HG02943 (cell line): ENCODE measurements around the gene IGSF9B.

ENCODE experiments used
- ATAC-seq: cut with Tn5 transposase; IDR thresholded peaks from one replicate; pipeline ENCODE4 v1.9.1; 2021; ENCODE audit warnings: mild to moderate bottlenecking, low read depth, moderate library complexity; ENCODE audit not compliant: unreplicated experiment

Gene IGSF9B

GRCh38 chr11:133961890-133962289 lies 5.1 kb upstream of the IGSF9B start:
- ATAC-seq: no peak

DNA sequence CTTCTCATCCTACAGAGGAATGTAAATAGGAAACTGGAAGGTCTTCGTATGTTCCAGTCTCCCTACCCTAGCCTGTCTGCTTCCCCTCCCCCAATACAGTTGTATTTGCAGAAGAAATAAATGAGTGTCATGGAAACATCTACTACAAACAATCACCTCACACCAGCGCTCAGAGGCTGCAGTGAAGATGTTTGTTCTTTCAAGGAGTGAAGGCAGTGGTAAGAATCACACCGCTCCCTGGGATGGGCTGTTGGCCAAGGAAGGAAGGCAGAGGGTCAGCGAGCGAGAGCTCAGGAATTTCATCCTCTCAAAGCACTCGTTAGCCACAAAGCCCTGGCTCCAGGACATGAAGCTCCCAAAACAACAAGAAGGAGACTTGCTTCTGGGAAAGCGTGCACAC lies 1.1 kb upstream of the IGSF9B start:
- no peak for ATAC-seq

DNA sequence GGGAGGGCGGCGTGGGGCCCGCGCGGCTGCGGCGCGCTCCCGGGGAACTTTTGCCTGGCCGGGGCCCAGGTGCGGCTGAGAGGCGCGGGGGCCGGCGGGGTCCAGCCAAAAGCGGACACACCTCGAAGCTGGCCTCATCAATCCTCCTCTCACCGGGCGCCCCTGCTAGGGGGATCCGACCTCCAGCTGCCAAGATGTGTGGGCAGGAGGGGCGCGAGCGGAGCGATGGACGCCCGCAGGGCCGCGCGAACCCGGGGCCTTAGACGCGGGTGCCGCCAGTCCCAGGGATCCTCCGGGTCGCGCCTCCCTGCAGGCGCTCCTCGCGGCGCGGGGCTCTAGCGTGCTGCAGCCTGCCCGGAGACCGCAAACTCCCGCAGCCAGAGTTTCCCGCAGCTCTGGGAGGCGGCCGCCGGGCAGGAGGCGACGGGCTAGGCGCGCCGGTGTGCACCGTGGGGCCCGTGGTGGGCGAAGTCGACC lies 785 bp downstream of the IGSF9B start:
- ATAC-seq: no peak

DNA sequence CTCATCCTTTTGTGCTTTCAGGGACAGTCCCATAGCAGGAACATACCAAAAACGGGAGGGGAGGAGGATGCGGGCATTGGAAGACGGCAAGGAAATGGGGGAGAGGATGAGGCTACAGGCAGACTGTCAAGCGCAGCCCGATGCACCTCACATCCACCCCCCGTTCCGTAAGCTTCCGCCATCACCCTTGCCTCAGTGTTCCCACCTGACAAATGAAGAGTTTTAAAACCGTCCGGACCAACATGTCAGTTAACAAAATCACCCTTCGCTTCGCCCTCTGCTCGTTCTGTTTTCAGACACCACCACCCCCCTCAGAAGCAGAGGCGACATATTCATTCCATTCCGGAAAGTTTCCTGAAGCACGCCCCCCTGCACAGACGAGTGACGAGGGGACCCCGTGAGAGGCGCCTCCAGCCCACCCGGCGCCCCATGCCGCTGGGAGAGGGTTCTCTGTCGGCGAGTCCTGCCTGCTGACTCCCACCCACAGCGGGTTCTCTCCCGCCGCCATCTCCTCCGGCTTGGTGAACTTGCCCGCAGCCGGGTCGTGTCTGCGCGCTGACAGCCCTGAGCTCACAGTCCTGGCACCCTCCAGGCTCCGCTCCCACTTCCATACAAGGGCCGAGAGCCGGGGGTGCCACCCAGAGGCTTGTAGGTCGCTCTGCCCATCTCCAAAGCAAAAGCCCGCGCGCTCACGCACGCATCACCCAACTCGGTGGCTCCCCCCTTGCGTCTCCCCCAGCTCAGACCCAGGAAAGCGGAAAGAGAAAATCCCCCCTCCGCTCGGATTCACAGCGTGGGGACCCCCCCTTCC lies 1.5 kb downstream of the IGSF9B start:
- no peak for ATAC-seq

DNA sequence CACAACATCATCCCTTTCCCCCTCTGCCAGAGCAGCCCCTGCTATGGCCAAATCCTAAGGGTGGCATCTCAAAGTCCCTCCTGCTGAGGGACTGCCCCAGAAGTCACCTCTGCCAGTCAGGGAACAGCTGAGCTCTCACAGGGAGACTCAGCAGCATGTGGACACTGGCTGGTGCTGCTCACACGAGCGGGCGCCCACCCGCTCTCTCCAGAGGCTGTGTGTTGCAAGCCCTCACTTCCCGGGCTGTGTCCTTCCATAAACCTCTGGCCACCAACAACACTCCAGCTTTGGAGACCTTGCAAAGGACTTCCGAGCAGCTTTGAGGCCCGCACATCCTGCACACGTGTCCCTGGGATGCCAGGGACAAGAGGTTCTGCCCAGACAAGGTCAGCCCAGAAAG lies 2.8 kb downstream of the IGSF9B start:
- ATAC-seq: no peak

GRCh38 chr11:133953547-133953946 lies 3.2 kb downstream of the IGSF9B start:
- ATAC-seq: no peak

GRCh38 chr11:133952199-133953190 lies 4.3 kb downstream of the IGSF9B start:
- no peak for ATAC-seq

- no peak for ATAC-seq
Measured at GRCh38 chr11:133951327-133952198, 5.2 kb downstream of the IGSF9B start.

DNA sequence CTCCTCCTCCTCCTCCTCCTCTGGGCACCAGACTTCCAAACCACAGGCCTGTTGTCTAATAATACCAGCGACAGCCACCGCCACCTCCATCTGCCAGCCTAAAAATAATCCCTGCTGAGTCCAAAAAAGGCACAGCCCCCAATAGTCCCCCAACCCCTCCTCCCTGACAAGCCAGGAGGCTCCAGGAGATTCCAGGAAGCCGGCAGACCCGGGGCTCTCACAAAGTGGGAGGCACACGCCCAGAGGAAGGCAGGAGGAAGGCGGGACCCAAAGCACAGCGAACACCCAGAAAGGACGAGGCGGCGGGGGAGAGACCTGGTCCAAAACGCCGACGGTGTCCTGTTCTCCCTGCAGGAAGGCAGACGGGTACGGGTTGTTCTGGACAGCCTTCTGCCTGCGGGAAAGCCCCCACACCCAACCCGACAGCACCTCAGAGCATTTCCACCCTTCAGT lies 5.9 kb downstream of the IGSF9B start:
- ATAC-seq: no peak

- ATAC-seq: no peak
Measured at GRCh38 chr11:133950421-133950820, 6.3 kb downstream of the IGSF9B start.

- no peak for ATAC-seq
Measured at GRCh38 chr11:133949129-133949528, 7.6 kb downstream of the IGSF9B start.

- no peak for ATAC-seq
Measured at GRCh38 chr11:133948711-133949110, 8.1 kb downstream of the IGSF9B start.

DNA sequence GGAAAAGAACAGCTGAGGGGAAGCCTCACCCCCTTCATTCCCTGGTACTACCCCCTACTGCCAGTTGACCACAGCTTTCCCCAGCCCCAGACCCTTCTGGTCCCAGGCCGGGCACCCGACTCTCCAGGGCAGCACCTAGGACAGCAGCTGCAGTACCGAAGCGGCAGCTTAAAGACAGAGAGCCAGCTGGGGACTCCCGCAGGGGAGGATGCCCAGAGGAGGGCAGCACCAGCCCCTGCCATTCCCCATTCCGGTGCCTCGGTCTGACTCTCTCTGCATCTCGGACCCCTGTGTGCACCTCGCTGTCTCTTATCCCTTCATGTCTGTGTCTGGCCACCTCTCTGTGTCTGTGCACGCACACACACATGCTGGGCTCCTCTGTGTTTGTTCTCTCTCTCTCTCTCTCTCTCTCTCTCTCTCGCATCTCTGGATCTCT lies 9.4 kb downstream of the IGSF9B start:
- ATAC-seq: no peak

DNA sequence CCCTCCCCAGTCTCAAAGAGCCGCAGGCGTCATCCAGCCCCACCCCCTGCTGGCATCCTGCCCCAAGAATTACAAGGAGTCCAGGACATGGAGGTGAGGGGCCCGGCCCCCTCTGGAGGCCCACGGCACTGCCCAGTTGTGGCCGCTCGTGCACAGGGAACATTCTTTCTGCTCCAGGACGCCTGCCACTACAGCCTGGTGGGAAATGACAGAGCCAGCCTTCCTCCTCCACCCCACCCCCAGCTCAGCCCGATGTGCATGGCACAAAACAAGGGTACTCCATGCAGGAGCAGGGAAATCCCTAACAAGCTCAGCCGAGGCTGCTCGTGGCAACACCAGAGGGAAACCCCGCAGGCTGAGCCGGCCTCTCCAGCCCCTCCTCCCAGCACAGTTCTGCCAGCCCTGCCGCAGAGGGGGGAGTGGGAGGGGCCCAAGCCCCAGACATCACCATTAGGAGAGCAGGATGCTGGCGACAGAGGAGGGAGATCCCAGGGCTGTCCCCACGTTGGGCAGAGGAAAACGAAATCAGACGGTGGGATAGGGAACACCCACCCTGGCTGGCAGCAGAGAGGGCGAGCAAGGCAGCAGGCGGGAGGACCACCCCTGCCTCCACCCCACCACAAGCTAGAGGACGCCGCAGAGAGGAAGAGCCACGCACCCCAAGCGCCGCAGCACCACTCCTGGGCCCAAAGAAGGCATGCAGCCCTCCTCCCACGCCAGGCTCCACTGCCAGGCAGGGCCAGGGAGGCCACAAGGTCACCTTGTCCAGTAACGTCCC lies 10.0 kb downstream of the IGSF9B start:
- ATAC-seq: no peak

- no peak for ATAC-seq
Measured at GRCh38 chr11:133946051-133946450, 10.7 kb downstream of the IGSF9B start.

DNA sequence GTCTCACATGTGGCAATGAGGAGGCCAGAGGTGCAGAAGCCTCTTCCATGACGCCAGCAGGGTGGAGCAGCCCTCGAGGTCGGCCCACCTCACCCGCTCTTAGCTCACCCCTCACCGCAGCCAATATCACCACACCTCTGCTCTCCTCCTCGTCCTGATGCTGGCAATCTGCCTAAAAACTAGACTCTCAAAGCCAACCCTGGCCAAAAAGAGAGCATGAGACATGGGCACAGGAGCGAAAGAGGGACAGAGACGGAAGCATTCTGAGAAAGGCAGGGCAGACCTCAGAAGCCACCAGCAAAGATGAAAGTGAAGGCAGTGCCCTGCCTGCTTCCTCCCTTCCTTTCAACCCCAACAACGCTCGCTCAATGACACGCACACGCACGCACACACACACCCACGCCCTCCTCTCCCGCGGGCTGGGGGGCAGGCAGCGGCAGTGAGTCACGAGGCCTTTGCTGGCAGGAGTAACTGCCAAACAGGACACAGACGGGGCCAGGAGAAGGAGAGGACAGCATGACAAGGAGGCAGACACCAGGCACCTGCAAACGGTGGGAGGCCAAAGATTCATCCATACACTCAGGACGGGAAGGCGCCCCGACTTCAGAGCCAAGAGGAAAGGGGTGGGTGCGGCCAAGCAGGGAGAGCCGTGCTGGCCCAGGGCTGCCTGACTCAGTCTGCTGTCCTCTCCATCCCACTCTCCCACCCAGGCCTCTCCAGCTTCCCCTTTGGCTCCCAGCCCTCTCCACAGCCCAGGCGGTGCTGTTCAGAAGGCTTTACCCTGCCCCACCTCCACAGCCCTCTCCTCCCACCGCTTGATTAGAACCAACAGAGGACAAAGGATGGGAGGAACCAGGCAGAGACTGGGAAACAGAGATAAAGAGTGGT lies 11.4 kb downstream of the IGSF9B start:
- no peak for ATAC-seq

- no peak for ATAC-seq
Measured at GRCh38 chr11:133943950-133944698, 12.6 kb downstream of the IGSF9B start.

- ATAC-seq: no peak
Measured at GRCh38 chr11:133942577-133942976, 14.2 kb downstream of the IGSF9B start.
